Measurements from ENCODE around the gene SERPINB7.

Gene SERPINB7

DNA sequence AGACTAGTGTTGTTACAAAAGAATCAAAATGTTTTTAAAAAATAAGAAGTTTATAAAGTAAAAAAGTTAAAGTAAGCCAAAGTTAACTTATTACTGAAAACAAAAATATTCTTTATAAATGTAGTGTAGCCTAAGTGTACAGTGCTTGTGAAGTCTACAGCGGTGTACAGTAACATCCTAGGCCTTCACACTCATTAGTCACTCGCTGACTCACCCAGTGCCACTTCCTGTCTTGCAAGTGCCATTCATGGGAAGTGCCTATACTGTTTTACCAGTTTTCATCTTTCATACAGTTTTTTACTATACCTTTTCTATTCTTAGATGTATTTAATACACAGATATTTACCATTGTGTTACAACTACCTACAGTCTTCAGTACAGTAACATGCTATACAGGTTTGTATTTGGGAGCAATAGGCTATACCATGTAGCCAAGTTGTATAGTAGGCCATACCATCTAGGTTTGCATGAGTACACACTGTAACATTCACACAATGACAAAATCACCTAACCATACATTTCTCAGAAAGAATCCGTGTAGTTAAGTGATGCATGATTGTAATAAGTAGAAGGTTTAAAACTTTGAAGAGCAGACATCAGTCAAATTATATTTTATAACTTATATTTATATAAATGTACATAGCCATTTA lies 13.4 kb downstream of the SERPINB7 start:
- DNase-seq, result no peak

DNA sequence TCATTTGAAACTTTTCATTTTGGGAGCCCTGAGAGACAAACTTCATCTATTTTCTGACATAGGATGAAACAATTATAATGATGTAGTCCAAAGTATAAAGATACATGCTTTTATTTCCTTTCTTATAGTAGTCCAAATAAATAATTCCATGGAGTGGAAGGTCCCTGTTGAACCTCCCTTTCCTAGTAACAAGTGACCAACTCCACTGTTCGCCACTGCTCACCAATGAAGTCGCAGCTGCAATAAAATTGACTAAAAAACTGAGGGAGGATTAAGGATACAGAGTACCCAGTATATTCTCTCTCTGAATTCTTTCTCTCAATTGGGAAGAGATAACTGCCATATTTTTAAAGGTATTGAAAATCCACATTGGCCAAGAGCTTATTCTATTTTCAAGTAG lies 14.1 kb downstream of the SERPINB7 start:
- DNase-seq, result no peak

DNA sequence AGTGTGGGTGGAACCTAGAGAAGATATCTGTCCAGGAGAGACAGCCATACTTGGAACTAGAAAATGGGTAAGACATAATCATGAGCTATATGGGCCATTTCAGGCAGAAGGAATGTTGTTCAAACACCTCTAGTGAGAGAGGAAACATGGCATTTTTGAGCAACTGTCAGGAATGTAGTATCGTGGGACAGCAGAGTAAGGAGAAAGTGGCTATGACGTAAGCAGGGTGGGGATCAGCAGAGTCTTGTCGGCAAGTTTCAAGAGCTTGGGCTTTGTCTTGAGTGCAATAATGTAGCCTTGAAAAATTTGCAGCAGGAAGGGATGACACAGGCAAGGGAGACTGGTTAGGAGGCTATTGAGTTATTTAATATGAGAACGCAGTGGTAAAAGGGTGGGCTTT lies 20.4 kb downstream of the SERPINB7 start:
- no peak for DNase-seq

DNA sequence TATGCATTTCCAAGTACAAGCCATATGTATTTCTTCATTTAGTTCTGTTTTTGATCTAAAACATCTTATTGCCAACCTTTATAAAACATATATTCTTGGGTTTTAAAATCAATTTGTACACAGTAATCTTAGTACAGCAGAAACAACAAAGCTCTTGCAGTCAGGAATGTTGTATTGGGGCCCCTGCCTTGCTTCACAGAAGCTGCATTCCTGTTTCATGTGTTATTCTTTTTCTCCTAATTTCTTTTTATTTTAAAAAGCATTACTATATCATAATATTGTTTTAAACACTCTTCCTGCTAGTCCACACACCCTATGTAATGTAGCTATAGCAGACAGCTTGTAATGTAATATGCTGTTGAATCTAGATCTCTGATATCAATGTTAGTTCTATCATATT lies 24.0 kb downstream of the SERPINB7 start:
- DNase-seq, result no peak

DNA sequence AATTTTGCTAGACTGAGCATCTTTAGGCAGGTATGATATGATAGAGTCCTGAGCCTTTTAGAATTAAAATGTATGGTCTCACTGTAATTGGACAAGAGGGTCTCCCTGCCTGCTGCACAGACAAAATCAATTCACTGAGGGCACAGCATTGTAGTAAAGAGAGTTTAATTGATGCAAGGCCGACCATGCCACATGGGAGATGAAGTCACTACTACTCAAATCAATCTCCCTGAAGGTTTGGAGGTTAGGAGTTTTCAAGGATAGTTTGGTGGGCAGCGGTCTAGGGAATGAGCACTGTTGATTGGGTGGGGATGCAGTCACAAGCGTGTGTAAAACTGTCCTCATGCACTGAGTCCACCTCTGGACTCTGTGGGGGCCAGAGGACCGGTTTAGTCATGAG lies 26.1 kb downstream of the SERPINB7 start:
- DNase-seq, result no peak

DNA sequence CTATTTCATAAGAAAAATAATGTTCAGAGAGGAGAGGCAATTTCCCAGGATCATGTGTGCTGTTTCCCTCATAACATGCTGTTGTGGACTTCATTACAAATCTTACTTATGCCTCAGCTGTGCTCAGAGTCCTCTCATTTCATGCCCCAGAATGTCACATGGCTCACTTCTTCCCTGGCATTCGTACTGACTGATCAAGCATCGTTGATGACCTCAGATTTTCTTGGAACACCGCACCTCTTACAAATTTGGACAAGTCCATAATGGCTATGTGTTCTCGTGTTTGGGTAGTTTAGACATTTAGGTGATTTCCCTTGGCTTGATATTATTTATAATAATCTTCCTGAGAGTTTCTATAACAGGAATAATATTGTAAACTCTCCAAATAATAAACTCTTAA lies 32.9 kb downstream of the SERPINB7 start:
- DNase-seq, result no peak

DNA sequence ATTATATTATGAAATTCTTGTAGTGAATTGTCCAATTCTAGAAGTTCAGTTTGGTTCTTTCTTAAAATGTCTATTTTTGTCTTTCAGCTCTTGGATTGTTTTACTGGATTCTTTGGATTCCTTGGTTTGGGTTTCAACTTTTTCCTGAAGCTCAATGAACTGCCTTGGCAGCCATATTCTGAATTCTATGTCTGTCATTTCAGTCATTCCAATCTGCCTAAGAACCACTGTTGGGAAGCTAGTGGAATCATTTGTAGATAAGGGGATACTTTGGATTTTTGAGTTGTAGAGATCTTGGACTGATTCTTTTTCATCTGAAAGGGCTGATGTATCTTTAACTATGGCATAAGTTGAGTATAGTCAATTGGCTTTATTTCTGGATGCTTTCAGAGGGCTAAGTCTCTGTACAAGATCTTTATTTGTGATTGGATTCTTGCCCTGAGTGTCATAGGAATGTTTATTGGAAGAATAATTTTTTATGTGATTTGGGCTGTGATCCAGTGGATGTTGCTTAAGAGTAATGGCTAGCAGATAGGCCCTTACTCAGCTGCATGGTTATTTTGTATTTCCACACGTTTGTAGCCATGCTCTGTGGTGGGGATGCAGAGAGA lies 42.3 kb downstream of the SERPINB7 start:
- no peak for DNase-seq

DNA sequence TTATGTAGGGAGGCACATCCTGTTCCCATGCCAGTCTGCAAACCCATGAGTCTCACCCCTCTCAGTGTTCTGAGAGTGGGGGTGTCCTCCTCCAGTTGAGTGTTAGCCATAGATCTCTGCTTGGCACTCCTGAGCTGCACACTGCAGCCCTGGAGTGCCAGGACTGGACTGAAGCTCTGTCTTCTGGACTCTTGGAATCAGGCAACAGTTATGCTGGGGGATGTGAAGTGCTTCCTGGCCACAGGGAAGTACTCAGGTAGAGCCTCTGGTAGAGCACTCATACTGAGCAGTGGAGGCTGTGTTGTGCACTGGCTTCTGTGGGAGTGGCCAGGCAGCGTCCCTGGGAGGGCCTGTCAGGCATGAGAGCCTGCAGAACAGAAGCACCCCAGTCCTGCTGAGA lies 43.0 kb downstream of the SERPINB7 start:
- DNase-seq, result no peak

DNA sequence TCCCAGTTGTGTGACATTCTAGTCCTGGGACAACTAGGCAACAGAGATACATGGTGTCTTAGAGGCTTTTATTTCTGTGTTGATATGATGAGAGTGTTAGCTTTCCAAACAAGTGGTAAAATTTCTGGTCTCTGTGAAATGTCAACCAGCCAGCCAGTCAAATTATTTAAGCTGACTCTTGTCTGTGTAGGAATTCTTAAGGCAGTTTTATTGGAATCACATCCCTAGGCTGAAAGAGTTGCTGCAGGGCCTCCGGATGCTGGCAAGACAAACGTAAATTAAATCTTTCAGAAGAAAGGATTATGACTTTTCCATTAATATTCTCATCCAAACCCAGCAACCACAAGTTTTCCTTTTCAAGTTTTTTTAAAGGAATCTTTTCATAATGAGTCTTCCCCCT lies 44.6 kb downstream of the SERPINB7 start:
- DNase-seq, result no peak

DNA sequence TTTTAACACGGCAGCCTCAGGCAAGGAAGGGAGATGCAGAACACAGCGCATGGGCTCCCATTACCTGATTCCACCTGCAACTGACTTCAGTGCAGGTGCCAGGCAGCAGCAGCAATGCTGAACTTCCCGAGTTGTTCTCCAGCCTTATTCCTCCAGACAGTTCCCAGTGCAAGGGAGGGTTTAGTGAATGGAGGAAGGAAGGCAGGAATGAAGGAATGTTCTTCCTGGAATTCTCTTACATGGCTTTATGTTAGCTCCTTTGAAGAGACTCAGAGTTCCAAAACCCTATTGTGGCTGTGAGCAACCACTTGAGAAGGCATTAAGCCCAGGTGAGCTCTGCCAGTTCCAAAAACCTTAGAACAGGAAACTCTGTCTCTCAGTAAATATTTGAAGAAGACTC lies 45.5 kb downstream of the SERPINB7 start:
- no peak for DNase-seq

DNA sequence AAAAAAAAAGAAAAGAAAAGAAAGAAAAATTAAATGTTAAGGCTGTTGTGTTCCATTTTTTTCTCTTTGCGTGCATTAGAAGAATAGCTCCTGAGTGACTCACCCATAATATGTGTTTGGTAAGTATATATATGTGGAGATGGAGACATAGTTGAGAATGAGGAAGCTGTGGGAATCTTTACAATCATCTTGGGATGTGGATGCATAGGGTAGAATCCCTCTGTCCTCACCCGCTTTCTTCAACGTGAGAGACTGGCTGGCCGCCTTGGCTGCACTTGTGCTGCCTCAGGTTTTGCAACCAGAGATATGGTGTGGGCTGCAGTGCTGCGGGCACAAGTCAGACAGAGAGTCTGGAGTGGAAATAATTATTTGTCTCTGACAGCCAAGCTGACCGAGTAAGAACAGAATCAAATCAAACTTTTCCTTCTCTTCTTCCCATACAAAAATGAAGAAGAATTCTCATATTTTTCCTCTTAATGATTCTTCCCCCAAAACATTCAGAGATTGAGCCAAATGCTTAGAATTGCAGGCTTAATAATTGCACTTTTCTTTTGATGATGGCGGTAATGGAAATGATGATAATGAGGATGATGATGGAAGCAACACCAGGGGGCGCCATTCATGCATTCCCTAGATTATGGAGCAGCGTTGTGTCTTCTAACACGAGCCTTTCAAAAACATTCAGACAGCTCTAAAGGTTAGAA lies 48.5 kb downstream of the SERPINB7 start:
- DNase-seq, result no peak

DNA sequence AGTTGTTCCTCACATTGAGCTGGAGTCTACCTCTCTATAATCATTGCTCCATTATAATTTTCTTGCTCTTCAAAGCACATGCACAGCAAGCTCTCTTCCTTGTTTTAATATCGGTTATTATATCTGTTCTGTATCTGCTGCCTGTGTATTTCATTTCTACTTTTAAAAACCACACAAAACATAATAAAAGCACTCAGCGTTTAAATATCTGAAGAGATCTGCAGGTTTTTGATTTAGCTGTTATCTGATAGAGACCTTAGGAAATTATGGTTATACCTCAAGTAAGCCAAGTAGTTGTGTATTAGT lies 49.0 kb downstream of the SERPINB7 start:
- no peak for DNase-seq

DNA sequence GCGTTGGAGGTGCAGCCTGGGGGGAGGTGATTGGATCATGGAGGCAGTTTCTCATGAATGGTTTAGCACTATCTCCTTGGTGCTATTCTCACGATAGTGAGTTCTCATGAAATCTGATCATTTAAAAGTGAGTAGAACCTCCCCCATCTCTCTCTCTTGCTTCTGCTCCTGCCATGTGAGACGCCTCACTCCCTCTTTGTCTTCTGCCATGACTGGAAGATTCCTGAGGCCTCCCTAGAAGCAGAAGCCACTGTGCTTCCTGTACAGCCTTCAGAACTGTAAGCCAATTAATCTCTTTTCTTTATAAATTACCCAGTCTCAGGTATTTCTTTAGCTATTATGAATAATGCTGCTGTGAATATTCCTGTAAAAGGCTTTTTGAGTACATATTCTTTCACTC lies 52.9 kb downstream of the SERPINB7 start:
- no peak for DNase-seq

DNA sequence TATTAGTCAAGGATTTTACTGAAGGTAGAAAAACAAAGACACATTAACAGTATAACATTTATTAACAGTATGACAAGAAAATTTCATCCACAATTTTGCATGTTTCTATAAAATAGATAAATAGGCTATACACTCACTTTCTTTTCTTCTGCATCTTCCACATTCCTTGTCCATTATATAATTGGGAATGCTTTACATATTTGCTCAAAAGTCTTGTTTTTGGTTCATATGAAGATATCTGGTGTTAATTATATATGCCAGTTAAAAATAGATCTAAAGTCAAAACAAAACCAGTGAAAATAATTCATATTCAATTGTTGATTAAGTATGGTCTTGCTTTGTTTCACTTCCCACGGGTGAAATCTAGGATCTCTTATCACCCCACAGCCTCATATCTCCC lies 53.4 kb downstream of the SERPINB7 start:
- no peak for DNase-seq

DNA sequence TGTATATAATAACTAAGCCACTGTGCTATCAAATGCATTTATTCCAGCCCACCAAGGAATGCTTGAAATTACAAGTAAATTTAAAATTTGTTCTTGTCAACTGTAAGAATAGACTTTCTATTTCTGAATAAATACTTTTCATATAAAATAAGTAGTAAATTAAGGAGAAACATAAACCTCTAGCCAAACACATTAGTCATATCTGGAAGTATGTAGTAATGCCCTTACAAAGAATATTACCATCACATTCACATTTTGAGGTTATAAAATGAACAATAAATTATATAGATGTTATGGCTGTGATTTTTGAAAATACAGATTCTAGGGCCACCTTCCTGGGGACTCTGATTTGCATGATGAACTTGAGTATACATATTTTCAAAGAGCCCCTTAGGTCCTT lies 54.7 kb downstream of the SERPINB7 start:
- DNase-seq, result no peak

DNA sequence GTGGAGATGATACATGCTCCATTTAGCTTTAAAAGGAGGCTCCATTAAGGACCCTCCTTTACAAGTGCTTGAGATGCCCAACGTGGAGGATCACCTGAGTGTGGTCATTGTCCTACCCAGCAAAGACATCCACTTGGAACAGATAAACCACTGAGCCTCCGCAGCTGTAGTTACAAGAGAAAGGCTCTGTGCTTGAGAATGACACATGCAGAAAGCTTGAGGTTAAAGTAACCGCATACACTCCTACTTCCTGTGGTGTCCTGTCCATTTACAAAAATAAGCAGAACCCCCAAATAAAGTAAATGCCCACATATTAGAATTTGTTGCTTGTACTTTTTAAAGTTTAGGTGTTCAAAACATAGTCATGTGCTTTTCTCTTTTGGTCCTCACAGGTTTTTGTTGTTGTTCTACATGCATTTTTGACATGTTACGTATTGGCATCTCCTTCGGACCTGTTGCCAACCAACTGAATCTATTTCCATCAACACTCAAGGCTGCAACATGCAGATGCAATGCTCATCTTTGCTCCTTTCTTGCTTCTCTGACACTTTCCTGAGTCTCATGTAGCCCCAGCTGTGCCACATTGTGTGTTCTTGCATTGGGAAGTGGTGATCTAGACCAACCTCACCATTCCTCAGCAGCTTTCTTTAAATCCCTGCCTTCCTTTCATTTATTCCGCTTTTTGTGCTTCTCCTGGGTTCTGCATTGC lies 56.0 kb downstream of the SERPINB7 start:
- DNase-seq, result no peak

DNA sequence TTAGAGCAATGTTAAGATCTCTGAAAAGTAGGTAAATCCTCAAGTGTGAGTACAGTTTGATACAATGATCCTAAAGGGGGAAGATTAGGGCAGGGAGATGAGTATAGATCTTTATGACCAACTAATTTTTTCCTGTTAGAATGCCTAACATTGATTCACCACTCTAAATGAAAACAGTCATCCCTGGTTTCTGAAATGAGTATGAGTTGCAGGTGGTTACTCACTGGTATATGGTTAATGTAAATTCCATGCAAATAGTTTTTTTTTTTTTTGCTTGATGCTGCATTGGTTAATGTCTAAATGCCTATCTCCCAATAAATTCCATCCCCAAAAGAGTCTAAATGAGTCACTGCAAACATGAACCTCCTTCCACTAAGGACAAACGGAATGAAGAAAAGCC lies 57.3 kb downstream of the SERPINB7 start:
- no peak for DNase-seq

DNA sequence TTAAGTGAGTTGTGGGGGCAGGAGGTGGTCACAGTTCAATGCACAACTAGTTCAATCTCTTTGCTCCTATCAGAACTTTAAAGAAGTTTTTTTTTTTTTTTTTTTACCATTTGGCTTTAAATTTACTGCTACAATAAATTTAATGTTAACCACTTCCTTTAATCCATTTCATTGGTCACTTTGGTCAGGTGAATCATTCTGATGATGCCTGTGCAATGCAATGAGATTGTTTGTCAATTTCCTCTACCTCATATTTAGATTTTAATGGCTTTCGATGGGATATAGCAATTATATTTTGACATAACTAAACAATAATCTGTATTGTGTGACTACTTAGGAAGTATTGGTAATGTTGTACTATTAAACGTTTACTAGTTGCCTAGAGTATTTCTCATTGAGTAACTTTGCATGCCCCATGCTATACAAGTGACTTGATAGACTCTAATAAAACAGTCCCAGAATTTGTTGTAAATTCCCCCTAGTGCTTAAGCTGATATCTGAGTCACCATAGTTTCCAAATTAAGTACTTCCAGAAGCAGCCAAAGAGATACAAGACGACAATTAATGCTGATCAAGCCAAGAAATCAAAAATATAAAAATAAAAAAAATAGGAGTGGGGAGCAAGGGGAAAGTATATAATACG lies 59.4 kb downstream of the SERPINB7 start:
- DNase-seq, result no peak

DNA sequence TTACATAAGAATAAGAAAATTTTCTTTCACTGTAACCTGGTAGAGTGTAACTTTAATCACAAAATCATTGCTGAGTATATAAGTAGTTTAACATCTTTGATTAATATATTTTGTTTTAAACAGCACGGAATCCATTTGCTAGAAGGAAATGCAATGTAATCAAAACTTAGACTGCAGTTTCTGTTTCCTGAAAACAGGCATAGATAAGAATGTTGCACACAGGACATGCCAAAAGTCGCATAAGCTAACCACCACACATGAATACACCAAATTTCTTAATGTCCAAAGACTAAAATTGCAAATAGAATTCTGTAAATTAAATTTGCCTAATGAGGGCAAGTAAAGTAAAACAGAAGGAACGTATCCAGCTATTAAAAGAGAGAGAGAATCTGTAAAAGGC lies 61.2 kb downstream of the SERPINB7 start:
- DNase-seq, result no peak

DNA sequence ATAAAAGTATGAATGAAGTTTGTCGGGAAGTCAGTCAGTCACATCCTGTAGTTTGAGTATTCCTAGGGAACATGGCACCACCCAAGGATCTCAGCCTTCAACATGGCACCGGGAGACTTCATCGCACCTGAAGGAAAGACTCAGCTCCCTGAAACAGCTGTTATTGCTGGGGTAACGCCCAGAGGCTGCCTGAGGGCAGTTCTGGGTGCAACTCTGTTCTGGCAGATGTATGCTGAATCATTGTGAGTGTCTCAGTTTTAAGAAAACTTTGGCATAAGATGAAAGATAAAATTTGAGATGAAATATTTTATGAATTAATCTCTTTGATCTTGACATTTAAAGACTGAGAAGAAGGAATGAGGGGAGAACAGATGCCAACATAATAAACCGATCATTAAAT lies 62.4 kb downstream of the SERPINB7 start:
- no peak for DNase-seq

DNA sequence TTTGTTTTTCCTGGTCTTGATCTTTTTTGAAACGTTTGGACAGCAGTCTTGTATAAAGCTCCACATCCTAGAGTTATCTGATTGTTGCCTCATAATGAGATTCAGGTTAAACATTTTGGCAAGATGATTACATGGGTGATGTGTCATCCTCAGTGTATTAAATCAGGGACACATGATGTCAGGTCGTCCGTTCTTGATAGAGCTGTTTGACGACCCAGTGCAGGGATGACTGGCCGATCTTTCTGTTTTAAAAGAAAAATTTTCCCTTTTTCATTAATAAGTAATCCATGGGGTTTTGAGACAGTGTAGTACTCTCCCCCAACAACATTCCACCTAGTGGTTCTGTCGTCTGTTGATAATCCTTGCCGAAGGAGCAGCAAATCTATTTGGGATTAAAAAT lies 67.8 kb downstream of the SERPINB7 start:
- DNase-seq, result no peak

DNA sequence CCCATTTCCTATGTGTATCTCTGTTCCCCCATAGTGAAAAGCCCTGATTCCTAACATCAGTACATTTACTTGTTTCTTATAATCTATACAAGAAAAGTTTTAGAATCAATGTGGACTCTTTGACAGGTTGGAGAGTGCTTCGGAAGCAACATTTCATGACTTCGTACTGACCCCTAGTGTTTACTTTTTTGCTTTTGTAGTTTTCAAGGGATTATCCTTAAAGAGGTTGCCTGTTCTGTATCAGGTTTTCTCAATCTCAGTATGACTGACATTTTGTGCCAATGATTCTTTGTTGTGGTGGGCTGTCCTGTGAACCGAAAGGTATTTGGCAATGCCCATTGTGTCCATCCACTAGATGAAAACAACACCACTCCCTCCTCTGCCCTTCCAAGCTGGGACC lies 69.0 kb downstream of the SERPINB7 start:
- DNase-seq, result no peak

DNA sequence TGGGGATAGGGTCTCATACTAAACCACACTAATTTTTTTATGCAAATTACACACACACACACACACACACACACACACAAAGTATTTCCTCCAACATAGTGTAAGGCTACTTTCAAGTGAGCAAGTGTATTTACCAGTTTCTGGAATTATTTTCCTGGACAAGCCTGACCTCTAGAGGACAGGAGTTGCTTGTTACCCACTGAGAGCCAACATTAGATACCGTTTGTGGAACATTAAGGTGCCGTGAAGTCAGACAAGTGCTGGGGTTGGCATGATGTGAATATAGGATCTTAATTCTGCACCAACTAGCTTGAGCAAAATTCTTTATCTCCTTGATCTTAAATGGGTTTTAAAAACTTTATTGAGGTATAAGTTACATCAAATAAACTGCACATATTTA lies 72.9 kb downstream of the SERPINB7 start:
- no peak for DNase-seq

DNA sequence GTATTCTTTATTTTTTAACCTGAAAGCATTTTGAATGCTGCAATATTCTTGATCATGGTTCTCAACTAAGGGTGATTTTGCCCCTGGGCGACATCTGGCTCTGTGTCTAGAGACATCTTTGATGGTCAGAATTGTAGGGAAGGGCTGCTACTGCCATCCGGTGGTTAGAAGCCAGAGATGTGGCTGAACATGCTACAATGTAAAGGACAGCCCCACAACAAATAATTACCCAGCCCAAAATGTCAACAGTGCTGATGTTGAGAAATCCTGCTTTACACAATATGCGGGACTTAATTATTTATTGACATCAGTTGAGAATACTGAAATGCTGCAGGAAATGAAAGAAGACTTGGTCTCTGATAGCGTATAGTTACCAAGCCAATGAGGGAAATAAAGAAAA lies 74.8 kb downstream of the SERPINB7 start:
- DNase-seq, result no peak

Data from DMS 273 treated with DMSO at 0.1 percent for 48 hours (cell line).